Measurements from ENCODE around the gene AOPEP. TPM values are rescaled to one million over a fixed set of nuclear protein-coding genes. Genes with fewer than 3 reads are reported as not detected.
A peak's percentile ranks its signal among the peaks of the same experiment; 100 is the strongest.

The AOPEP gene
- total and polyA plus RNA-seq, 8 donors = 73.9 to 407 (median 101) TPM

DNA sequence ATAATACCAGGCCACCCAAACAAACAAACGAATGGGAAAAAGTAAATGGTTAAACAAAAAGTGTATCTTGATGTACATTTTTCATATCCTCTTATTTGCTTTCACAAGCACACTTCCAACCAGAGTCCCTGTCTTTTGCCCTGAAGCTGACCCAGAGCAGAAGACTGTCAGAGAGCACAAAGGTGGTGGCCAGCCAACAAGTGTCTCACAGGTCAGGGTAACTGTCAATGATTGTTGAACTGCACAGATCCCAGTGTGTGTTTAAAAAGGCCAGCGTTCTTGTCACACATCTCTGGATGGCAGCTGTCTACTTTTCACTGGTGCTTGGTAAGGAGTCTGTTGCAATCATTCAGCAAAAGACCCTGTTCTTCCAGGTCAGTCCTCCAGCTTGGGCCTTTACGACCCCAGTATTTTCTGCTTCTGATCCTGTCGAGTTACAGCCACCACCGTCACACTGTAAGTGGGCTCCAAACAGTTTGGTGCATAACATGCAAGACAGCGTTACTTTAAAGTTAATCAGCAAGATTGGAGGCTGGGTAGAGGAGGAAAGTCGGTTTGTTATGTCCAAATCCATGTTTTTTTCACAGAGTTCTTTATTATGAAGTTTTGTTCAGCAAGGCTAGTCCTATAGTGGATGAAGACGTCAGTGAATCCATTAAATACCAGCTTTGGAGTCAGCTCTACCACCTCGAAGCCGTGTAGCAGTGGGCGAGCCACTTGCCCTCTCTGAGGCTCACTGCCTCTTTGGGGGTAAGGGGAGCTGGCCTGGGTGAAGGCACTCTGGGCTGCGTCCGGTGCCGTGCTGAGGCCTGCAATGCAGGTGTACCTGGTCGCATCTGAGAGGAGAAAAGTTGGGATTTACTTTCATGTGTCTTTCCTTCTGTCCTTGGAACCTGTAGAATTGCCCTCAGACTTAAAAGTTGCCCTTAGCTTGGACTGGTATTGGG, 265.7 kb downstream of the AOPEP start:
- TF ChIP-seq POLR2AphosphoS5 (IDR thresholded peaks at IDR 0.05) (no peak), POLR2A (IDR thresholded peaks at IDR 0.05) (no peak)
- intact Hi-C loops (cut with DNase I; ENCODE audit: low total_unique reads) = no loop called here
- Histone ChIP-seq H3K4me3 (no peak overlapping the region), H3K9me3 (no peaks in the 10 kb centered on the region), H3K4me1 (peaks cover 0 to 30% (median 22%) of the 10 kb centered on the region in 4 donors), H3K36me3 (no peaks in the 10 kb centered on the region), H3K27me3 (no peaks in the 10 kb centered on the region), H3K27ac (peak overlapping the region in 1 of 5 donors; percentile 13)
- WGBS, 5 donors = 89 to 91% (median 90%) methylated on average over 15 of the region's 15 CpGs
- no peak for DNase-seq

GRCh38 chr9:94993160-94993820, 266.8 kb downstream of the AOPEP start:
- H3K9me3 ChIP-seq = no peaks in the 10 kb centered on the region
- no peaks in the 10 kb centered on the region for H3K27me3 ChIP-seq
- H3K4me3 ChIP-seq = no peak overlapping the region
- H3K4me1 ChIP-seq = peaks cover 0 to 30% (median 22%) of the 10 kb centered on the region in 4 donors
- H3K36me3 ChIP-seq = no peaks in the 10 kb centered on the region
- TF ChIP-seq POLR2AphosphoS5 (IDR thresholded peaks at IDR 0.05) (no peak), EP300 (IDR thresholded peaks at IDR 0.05) (no peak), POLR2A (IDR thresholded peaks at IDR 0.05) (no peak)
- TF ChIP-seq, protein P1, sequence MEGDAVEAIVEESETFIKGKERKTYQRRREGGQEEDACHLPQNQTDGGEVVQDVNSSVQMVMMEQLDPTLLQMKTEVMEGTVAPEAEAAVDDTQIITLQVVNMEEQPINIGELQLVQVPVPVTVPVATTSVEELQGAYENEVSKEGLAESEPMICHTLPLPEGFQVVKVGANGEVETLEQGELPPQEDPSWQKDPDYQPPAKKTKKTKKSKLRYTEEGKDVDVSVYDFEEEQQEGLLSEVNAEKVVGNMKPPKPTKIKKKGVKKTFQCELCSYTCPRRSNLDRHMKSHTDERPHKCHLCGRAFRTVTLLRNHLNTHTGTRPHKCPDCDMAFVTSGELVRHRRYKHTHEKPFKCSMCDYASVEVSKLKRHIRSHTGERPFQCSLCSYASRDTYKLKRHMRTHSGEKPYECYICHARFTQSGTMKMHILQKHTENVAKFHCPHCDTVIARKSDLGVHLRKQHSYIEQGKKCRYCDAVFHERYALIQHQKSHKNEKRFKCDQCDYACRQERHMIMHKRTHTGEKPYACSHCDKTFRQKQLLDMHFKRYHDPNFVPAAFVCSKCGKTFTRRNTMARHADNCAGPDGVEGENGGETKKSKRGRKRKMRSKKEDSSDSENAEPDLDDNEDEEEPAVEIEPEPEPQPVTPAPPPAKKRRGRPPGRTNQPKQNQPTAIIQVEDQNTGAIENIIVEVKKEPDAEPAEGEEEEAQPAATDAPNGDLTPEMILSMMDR (IDR thresholded peaks at IDR 0.05) = no peak
- 65 to 77% (median 74%) methylated on average over 9 of the region's 9 CpGs for WGBS, 5 donors
- H3K27ac ChIP-seq = peak overlapping the region in 1 of 5 donors; percentile 16
- intact Hi-C loops (cut with DNase I; ENCODE audit: low total_unique reads) = no loop called here
- no peak for DNase-seq

DNA sequence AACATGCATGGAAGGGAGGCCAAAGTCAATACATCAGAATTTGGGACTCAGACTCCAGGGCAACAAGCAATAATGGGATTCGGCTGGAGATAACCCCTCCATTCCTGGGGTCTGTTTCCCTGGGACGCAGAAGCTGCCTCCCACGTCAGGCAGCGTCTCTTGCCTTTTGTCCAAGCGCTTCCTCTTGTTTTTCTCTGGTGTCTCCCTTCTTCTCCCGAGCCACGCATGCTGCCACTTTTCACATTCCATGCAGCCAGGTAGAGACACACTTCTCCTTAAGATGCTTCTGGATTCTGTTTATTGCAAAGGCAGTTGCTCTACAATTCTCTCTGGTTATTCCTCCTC, 267.3 kb downstream of the AOPEP start:
- no peak for DNase-seq
- Histone ChIP-seq H3K4me1 (peaks cover 0 to 30% (median 22%) of the 10 kb centered on the region in 4 donors), H3K36me3 (no peaks in the 10 kb centered on the region), H3K27ac (peak overlapping the region in 1 of 5 donors; percentile 16), H3K4me3 (no peak overlapping the region), H3K9me3 (no peaks in the 10 kb centered on the region), H3K27me3 (no peaks in the 10 kb centered on the region)
- 80 to 95% (median 85%) methylated on average over 7 of the region's 7 CpGs for WGBS, 5 donors
- intact Hi-C loops (cut with DNase I; ENCODE audit: low total_unique reads) = no loop called here
- TF ChIP-seq, protein P1 (IDR thresholded peaks at IDR 0.05) = no peak
- TF ChIP-seq POLR2AphosphoS5 (IDR thresholded peaks at IDR 0.05) (no peak), EP300 (IDR thresholded peaks at IDR 0.05) (no peak), POLR2A (IDR thresholded peaks at IDR 0.05) (no peak)

GRCh38 chr9:94995048-94995693, 268.7 kb downstream of the AOPEP start:
- H3K36me3 ChIP-seq = no peaks in the 10 kb centered on the region
- H3K27me3 ChIP-seq = no peaks in the 10 kb centered on the region
- H3K9me3 ChIP-seq = no peaks in the 10 kb centered on the region
- DNase-seq = no peak
- WGBS, 5 donors = 64 to 79% (median 70%) methylated on average over 3 of the region's 3 CpGs
- H3K4me3 ChIP-seq = no peak overlapping the region
- intact Hi-C loops (cut with DNase I; ENCODE audit: low total_unique reads) = no loop called here
- H3K4me1 ChIP-seq = peaks cover 0 to 34% (median 22%) of the 10 kb centered on the region in 4 donors
- peak overlapping the region in 4 of 5 donors; percentile 69 to 83 (median 76) for H3K27ac ChIP-seq
- TF ChIP-seq EP300 (IDR thresholded peaks at IDR 0.05) (no peak), POLR2AphosphoS5 (IDR thresholded peaks at IDR 0.05) (no peak), POLR2A (IDR thresholded peaks at IDR 0.05) (no peak)
- TF ChIP-seq, protein P1 (IDR thresholded peaks at IDR 0.05) = no peak
